GM23338 (cell line): ENCODE data around the gene FAM117B. TPM values are rescaled to one million over a fixed set of nuclear protein-coding genes. Genes with fewer than 3 reads are reported as not detected.

Source experiments
- ATAC-seq: fragments of 200-7000 bp; cut with Tn5 transposase; 3 replicates; pipeline ENCODE4 v1.9.1; 2020
- DNase-seq: peaks from one replicate; pipeline ENCODE4 v3.0.0-alpha.2; 2015; ENCODE audit warnings: low spot score
- H2AFZ ChIP-seq: fragments of 200-600 bp; sonication (generic); 2 replicates; pipeline ENCODE4 v1.8.0; 2016; ENCODE audit warnings: antibody characterized with exemption, mild to moderate bottlenecking, moderate library complexity
- H3F3A ChIP-seq: fragments of 200-600 bp; sonication (generic); replicated peaks from 2 replicates; pipeline ENCODE4 v1.8.0; 2017; ENCODE audit warnings: antibody characterized with exemption, mixed run types, low read depth
- H3K27ac ChIP-seq: fragments of 200-600 bp; sonication (generic); 2 replicates; pipeline ENCODE4 v1.6.1; 2016; ENCODE audit warnings: low read depth
- H3K27me3 ChIP-seq: fragments of 200-600 bp; sonication (generic); 2 replicates; pipeline ENCODE4 v1.8.0; 2016; ENCODE audit warnings: mild to moderate bottlenecking, mixed run types, moderate library complexity; ENCODE audit not compliant: insufficient read depth
- H3K36me3 ChIP-seq: fragments of 200-600 bp; sonication (generic); 2 replicates; pipeline ENCODE4 v1.8.0; 2016; ENCODE audit warnings: mild to moderate bottlenecking; ENCODE audit not compliant: insufficient read depth
- H3K4me1 ChIP-seq: fragments of 200-600 bp; sonication (generic); 2 replicates; pipeline ENCODE4 v1.8.0; 2016; ENCODE audit warnings: mild to moderate bottlenecking, moderate library complexity; ENCODE audit not compliant: insufficient read depth
- H3K4me2 ChIP-seq: fragments of 200-600 bp; sonication (generic); 2 replicates; pipeline ENCODE4 v1.7.1; 2017; ENCODE audit warnings: mixed run types
- H3K4me3 ChIP-seq: fragments of 200-600 bp; sonication (generic); 2 replicates; pipeline ENCODE4 v1.6.1; 2016; ENCODE audit warnings: mixed run types
- H3K79me2 ChIP-seq: fragments of 200-600 bp; sonication (generic); replicated peaks from 2 replicates; pipeline ENCODE4 v1.8.0; 2017; ENCODE audit warnings: mild to moderate bottlenecking; ENCODE audit not compliant: insufficient read depth
- H3K9me2 ChIP-seq: fragments of 200-600 bp; sonication (generic); 2 replicates; pipeline ENCODE4 v1.8.0; 2017; ENCODE audit not compliant: insufficient read depth
- H4K20me1 ChIP-seq: fragments of 200-600 bp; sonication (generic); replicated peaks from 2 replicates; pipeline ENCODE4 v1.8.0; 2017; ENCODE audit warnings: mild to moderate bottlenecking; ENCODE audit not compliant: insufficient read depth
- H3K27ac Mint-ChIP-seq: 2 replicates; pipeline ENCODE4 v1.8.0; 2020; ENCODE audit warnings: inconsistent platforms, mild to moderate bottlenecking, moderate library complexity, mixed read lengths
- H3K27me3 Mint-ChIP-seq: 3 replicates; pipeline ENCODE4 v1.8.0; 2022; ENCODE audit warnings: low read depth, mild to moderate bottlenecking, moderate library complexity, mixed read lengths, inconsistent platforms; ENCODE audit not compliant: insufficient read depth, poor library complexity
- H3K36me3 Mint-ChIP-seq: 3 replicates; pipeline ENCODE4 v1.8.0; 2021; ENCODE audit warnings: low read depth, mild to moderate bottlenecking, inconsistent platforms, moderate library complexity, mixed read lengths
- H3K4me1 Mint-ChIP-seq: 3 replicates; pipeline ENCODE4 v1.8.0; 2020; ENCODE audit warnings: mild to moderate bottlenecking, inconsistent platforms, mixed read lengths
- H3K4me3 Mint-ChIP-seq: 3 replicates; pipeline ENCODE4 v1.8.0; 2021; ENCODE audit warnings: moderate library complexity, mild to moderate bottlenecking, inconsistent platforms, mixed read lengths
- H3K9me3 Mint-ChIP-seq: 3 replicates; pipeline ENCODE4 v1.8.0; 2020; ENCODE audit warnings: moderate library complexity, mild to moderate bottlenecking, inconsistent platforms, mixed read lengths
- CREB1 ChIP-seq: fragments of 250-450 bp; sonication (Bioruptor Pico); IDR thresholded peaks from 2 replicates; pipeline ENCODE4 v1.5.0; 2020; ENCODE audit warnings: low read depth, mild to moderate bottlenecking, moderate library complexity
- CTCF ChIP-seq, 2 experiments: fragments of 200-600 bp in 1 of 2; sonication (generic) in 1 of 2; conservative IDR thresholded peaks; 2 replicates each; pipeline versions ENCODE4 v1.5.1 to v1.6.1; 2016 to 2017; ENCODE audit warnings: antibody characterized with exemption in 2 of 2, low read depth in 2 of 2, mild to moderate bottlenecking in 2 of 2, moderate library complexity in 1 of 2
- ETS1 ChIP-seq: IDR thresholded peaks from 2 replicates; pipeline ENCODE4 v1.6.1; 2016; ENCODE audit warnings: antibody characterized with exemption
- EZH2 ChIP-seq: fragments of 200-600 bp; sonication (generic); IDR thresholded peaks from one replicate; pipeline ENCODE4 v1.8.0; 2017; ENCODE audit warnings: antibody characterized with exemption, mild to moderate bottlenecking, low read depth; ENCODE audit not compliant: unreplicated experiment
- EZH2phosphoT487 ChIP-seq: fragments of 200-600 bp; sonication (generic); IDR thresholded peaks from one replicate; pipeline ENCODE4 v1.8.1; 2018; ENCODE audit warnings: antibody characterized with exemption; ENCODE audit not compliant: unreplicated experiment
- JUNB ChIP-seq: IDR thresholded peaks from one replicate; pipeline ENCODE4 v1.6.1; 2016; ENCODE audit warnings: antibody characterized with exemption; ENCODE audit not compliant: unreplicated experiment
- NANOG ChIP-seq: IDR thresholded peaks from 2 replicates; pipeline ENCODE4 v1.6.1; 2016; ENCODE audit warnings: antibody characterized with exemption, borderline replicate concordance
- POLR2AphosphoS5 ChIP-seq: IDR thresholded peaks from 2 replicates; pipeline ENCODE4 v1.6.1; 2016; ENCODE audit warnings: antibody characterized with exemption, low read depth
- REST ChIP-seq: IDR thresholded peaks from one replicate; pipeline ENCODE4 v1.6.1; 2018; ENCODE audit warnings: antibody characterized with exemption; ENCODE audit not compliant: unreplicated experiment
- STAT1 ChIP-seq: IDR thresholded peaks from one replicate; pipeline ENCODE4 v1.6.1; 2016; ENCODE audit warnings: antibody characterized with exemption; ENCODE audit not compliant: unreplicated experiment
- ZNF114 ChIP-seq: fragments of 250-450 bp; sonication (Bioruptor Pico); IDR thresholded peaks from 2 replicates; pipeline ENCODE4 v1.5.0; 2020; ENCODE audit warnings: mild to moderate bottlenecking, moderate library complexity
- ZNF331 ChIP-seq: fragments of 250-450 bp; sonication (Bioruptor Pico); IDR thresholded peaks from 2 replicates; pipeline ENCODE4 v1.5.0; 2020; ENCODE audit warnings: low read depth, mild to moderate bottlenecking, moderate library complexity
- ZNF462 ChIP-seq: fragments of 250-450 bp; sonication (Bioruptor Pico); IDR thresholded peaks from 2 replicates; pipeline ENCODE4 v1.5.0; 2020; ENCODE audit warnings: mild to moderate bottlenecking, moderate library complexity
- polyA plus RNA-seq: library from polyadenylated mRNA; unstranded; fragments of >200 nt; fragmentation: Nextera tagmentation; extraction: Ambion mirVana; gene quantifications from 2 replicates; pipeline ENCODE4 v1.2.1, GENCODE V29; 2016
- total RNA-seq: library from RNA; depleted of rRNA; stranded (reverse); fragments of >200 nt; shearing (Covaris generic); gene quantifications from 2 replicates; pipeline ENCODE4 v1.2.3, GENCODE V29; 2014

FAM117B gene
- total and polyA plus RNA-seq, 2 experiments from 2014 or later: 8.4 to 23.0 TPM

- no peak for TF ChIP-seq EZH2
- no peak for TF ChIP-seq ZNF114 (CRISPR knock-in tag)
- TF ChIP-seq ETS1: no peak
Observed at GRCh38 chr2:202718614-202719013, 83.8 kb downstream of the FAM117B start (continued).

GRCh38 chr2:202720226-202720625 lies 85.5 kb downstream of the FAM117B start:
- Histone ChIP-seq H3K27ac (no peak overlapping the region), H3K27me3 (no peaks in the 10 kb centered on the region), H3K4me3 (no peak overlapping the region), H2AFZ (no peak overlapping the region), H3K4me2 (no peak overlapping the region), H3K79me2 (peaks cover 48% of the 10 kb centered on the region), H3K36me3 (no peaks in the 10 kb centered on the region), H3K9me2 (no peaks in the 10 kb centered on the region), H3K4me1 (no peaks in the 10 kb centered on the region), H4K20me1 (no peaks in the 10 kb centered on the region; the same call in 1 of the 2 replicates), H3F3A (no peaks in the 10 kb centered on the region)
- ATAC-seq (no peak), DNase-seq (no peak)
- H3K27ac Mint-ChIP-seq: no peak overlapping the region
- peaks cover 17% of the 10 kb centered on the region for H3K9me3 Mint-ChIP-seq
- H3K4me3 Mint-ChIP-seq: no peak overlapping the region
- peaks cover 3% of the 10 kb centered on the region; the same call in 1 of the 3 replicates for H3K4me1 Mint-ChIP-seq
- H3K36me3 Mint-ChIP-seq: peaks cover 16% of the 10 kb centered on the region
- H3K27me3 Mint-ChIP-seq: no peaks in the 10 kb centered on the region
- TF ChIP-seq POLR2AphosphoS5 (no peak), EZH2phosphoT487 (no peak), CREB1 (CRISPR knock-in tag) (no peak), ZNF331 (CRISPR knock-in tag) (no peak), REST (no peak), CTCF (conservative IDR thresholded peaks at IDR 0.05; ENCODE audit: low read depth in 2 of 2) (no peak), EZH2 (no peak), STAT1 (no peak), JUNB (no peak), NANOG (no peak), ZNF462 (CRISPR knock-in tag) (no peak), ZNF114 (CRISPR knock-in tag) (no peak)
